ENCODE data around the gene DNAH5. TPM values are rescaled to one million over a fixed set of nuclear protein-coding genes. Genes with fewer than 3 reads are reported as not detected.

The DNAH5 gene
- total RNA-seq, 1 donor from 2014 or later, result 1.0 TPM

DNA sequence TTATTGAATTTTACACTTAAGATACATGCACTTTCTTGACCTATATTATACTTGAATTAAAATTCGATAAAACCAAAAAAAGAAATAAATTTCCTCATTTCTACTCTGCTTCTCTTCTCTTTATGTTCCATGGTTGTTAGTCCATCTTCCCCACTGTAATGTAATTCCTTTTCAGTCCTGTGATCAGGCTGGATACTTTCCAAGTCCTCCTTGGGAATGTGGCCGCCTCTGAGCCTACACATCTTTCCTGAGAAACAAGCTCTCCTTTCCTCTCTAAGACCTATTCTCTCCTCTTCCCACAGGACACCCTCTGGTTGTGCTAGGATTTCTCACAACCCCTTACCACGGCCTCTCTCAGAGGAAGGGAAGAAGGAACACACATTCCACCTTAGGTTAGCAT lies 285.1 kb downstream of the DNAH5 start:
- Histone ChIP-seq H3K27me3 (ENCODE audit: control insufficient read depth in 3 of 3, insufficient read depth in 3 of 3, low read length in 3 of 3) (no peaks in the 10 kb centered on the region), H3K9me3 (ENCODE audit: control insufficient read depth in 3 of 3, low read length in 3 of 3) (peaks cover 0 to 2% (median 0%) of the 10 kb centered on the region in 3 donors), H3K9ac (ENCODE audit: low read depth in 1 of 3, low read length in 3 of 3) (no peak overlapping the region), H3K4me3 (ENCODE audit: low read length in 3 of 3) (no peak overlapping the region), H3K27ac (ENCODE audit: low read depth, low read length) (no peak overlapping the region), H3K36me3 (ENCODE audit: control insufficient read depth in 3 of 3, insufficient read depth in 3 of 3, low read length in 3 of 3) (no peaks in the 10 kb centered on the region), H3K4me1 (ENCODE audit: control insufficient read depth in 3 of 3, insufficient read depth in 3 of 3, low read length in 3 of 3) (no peaks in the 10 kb centered on the region)

DNA sequence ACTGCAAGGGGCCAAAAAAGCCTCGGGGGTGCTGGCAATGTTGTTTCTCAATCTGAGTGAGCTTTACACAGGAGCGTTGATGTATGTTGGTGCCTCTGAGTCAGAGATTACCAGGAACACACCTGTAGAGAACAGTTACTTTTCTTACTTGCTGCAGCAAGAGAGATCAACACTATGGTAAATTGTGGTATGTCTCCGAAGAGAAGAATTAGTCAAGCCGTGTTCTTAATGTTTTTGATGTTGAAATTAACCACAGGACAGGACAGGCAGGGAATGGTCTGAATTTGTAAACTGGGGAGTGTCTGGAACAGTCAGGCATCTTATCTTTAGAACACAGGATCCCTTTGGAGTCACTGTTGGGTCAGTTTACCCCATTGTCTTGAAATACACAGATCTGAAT lies 285.7 kb downstream of the DNAH5 start:
- Histone ChIP-seq H3K4me3 (ENCODE audit: low read length in 3 of 3) (no peak overlapping the region), H3K4me1 (ENCODE audit: control insufficient read depth in 3 of 3, insufficient read depth in 3 of 3, low read length in 3 of 3) (no peaks in the 10 kb centered on the region), H3K27me3 (ENCODE audit: control insufficient read depth in 3 of 3, insufficient read depth in 3 of 3, low read length in 3 of 3) (no peaks in the 10 kb centered on the region), H3K9me3 (ENCODE audit: control insufficient read depth in 3 of 3, low read length in 3 of 3) (peaks cover 0 to 2% (median 0%) of the 10 kb centered on the region in 3 donors), H3K36me3 (ENCODE audit: control insufficient read depth in 3 of 3, insufficient read depth in 3 of 3, low read length in 3 of 3) (no peaks in the 10 kb centered on the region), H3K9ac (ENCODE audit: low read depth in 1 of 3, low read length in 3 of 3) (no peak overlapping the region), H3K27ac (ENCODE audit: low read depth, low read length) (no peak overlapping the region)

- Histone ChIP-seq H3K36me3 (ENCODE audit: control insufficient read depth in 3 of 3, insufficient read depth in 3 of 3, low read length in 3 of 3) (no peaks in the 10 kb centered on the region), H3K4me1 (ENCODE audit: control insufficient read depth in 3 of 3, insufficient read depth in 3 of 3, low read length in 3 of 3) (no peaks in the 10 kb centered on the region), H3K27ac (ENCODE audit: low read depth, low read length) (no peak overlapping the region), H3K27me3 (ENCODE audit: control insufficient read depth in 3 of 3, insufficient read depth in 3 of 3, low read length in 3 of 3) (no peaks in the 10 kb centered on the region), H3K4me3 (ENCODE audit: low read length in 3 of 3) (no peak overlapping the region), H3K9ac (ENCODE audit: low read depth in 1 of 3, low read length in 3 of 3) (no peak overlapping the region), H3K9me3 (ENCODE audit: control insufficient read depth in 3 of 3, low read length in 3 of 3) (no peaks in the 10 kb centered on the region)
Measured at GRCh38 chr5:13658152-13658551, 286.3 kb downstream of the DNAH5 start.

DNA sequence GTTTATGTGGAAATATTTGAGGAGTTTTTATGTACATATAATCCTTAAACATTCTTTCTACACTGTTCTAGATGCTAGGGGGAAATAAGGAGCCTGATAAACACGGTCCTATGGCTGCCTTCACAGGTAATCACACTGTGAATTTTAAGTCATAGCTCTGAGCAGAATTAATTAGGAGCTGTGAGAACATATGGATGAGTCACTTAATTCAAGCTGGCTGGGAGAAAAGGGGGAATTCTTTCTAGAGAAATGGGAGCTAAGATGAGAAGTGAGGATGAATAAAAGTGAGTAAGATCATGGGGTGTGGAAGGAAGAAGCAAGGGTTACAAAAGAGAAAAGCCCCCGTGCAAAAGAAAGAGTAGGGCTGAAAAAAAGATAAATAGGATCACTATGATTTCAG lies 290.8 kb downstream of the DNAH5 start:
- H3K27ac ChIP-seq (ENCODE audit: low read depth, low read length), result no peak overlapping the region
- H3K9ac ChIP-seq (ENCODE audit: low read depth in 1 of 3, low read length in 3 of 3), result no peak overlapping the region
- H3K4me3 ChIP-seq (ENCODE audit: low read length in 3 of 3), result no peak overlapping the region
- no peaks in the 10 kb centered on the region for H3K9me3 ChIP-seq (ENCODE audit: control insufficient read depth in 3 of 3, low read length in 3 of 3)
- no peaks in the 10 kb centered on the region for H3K36me3 ChIP-seq (ENCODE audit: control insufficient read depth in 3 of 3, insufficient read depth in 3 of 3, low read length in 3 of 3)
- H3K4me1 ChIP-seq (ENCODE audit: control insufficient read depth in 3 of 3, insufficient read depth in 3 of 3, low read length in 3 of 3), result no peaks in the 10 kb centered on the region
- no peaks in the 10 kb centered on the region for H3K27me3 ChIP-seq (ENCODE audit: control insufficient read depth in 3 of 3, insufficient read depth in 3 of 3, low read length in 3 of 3)

- Histone ChIP-seq H3K4me3 (ENCODE audit: low read length in 3 of 3) (no peak overlapping the region), H3K4me1 (ENCODE audit: control insufficient read depth in 3 of 3, insufficient read depth in 3 of 3, low read length in 3 of 3) (no peaks in the 10 kb centered on the region), H3K27me3 (ENCODE audit: control insufficient read depth in 3 of 3, insufficient read depth in 3 of 3, low read length in 3 of 3) (no peaks in the 10 kb centered on the region), H3K9me3 (ENCODE audit: control insufficient read depth in 3 of 3, low read length in 3 of 3) (no peaks in the 10 kb centered on the region), H3K36me3 (ENCODE audit: control insufficient read depth in 3 of 3, insufficient read depth in 3 of 3, low read length in 3 of 3) (no peaks in the 10 kb centered on the region), H3K27ac (ENCODE audit: low read depth, low read length) (no peak overlapping the region), H3K9ac (ENCODE audit: low read depth in 1 of 3, low read length in 3 of 3) (no peak overlapping the region)
Measured at GRCh38 chr5:13649656-13650055, 294.8 kb downstream of the DNAH5 start.

DNA sequence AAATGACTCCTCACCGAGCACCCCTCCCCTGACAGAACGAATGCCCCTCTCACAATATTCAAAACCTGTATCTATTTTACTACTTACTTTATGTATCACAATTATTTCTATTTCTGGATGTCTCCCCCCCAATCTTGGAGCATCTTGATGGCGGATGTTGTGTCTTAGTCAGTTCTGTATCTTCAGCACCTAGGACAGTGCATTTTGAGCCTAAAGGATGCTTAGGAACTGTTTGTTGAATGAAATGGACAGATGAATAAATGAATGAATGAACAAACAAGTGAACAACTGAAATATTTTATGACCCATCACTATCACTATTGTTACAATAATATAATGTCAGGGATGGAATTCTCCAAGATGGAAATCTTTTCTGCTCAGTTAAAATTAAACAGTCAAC lies 295.7 kb downstream of the DNAH5 start:
- Histone ChIP-seq H3K4me3 (ENCODE audit: low read length in 3 of 3) (no peak overlapping the region), H3K9me3 (ENCODE audit: control insufficient read depth in 3 of 3, low read length in 3 of 3) (no peaks in the 10 kb centered on the region), H3K27me3 (ENCODE audit: control insufficient read depth in 3 of 3, insufficient read depth in 3 of 3, low read length in 3 of 3) (no peaks in the 10 kb centered on the region), H3K27ac (ENCODE audit: low read depth, low read length) (no peak overlapping the region), H3K9ac (ENCODE audit: low read depth in 1 of 3, low read length in 3 of 3) (no peak overlapping the region), H3K36me3 (ENCODE audit: control insufficient read depth in 3 of 3, insufficient read depth in 3 of 3, low read length in 3 of 3) (no peaks in the 10 kb centered on the region), H3K4me1 (ENCODE audit: control insufficient read depth in 3 of 3, insufficient read depth in 3 of 3, low read length in 3 of 3) (no peaks in the 10 kb centered on the region)

DNA sequence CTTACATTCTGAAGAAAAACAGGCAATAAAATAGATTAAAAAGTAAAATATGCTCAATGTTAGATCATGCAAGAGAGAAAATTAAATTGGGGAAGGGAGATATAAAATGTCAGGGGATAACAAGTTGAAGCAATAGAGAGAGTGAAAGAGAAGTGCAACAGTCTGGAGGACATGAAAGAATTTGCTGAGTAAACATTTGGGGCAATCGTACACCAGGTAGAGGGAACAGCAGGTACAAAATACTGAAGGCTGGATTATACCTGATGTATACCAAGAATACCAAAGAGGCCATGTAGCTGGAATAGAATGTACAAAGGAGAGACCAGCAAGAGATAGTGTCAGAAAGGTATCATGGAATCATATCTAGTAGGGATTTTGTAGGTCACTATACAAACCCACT lies 300.8 kb downstream of the DNAH5 start:
- Histone ChIP-seq H3K9ac (ENCODE audit: low read depth in 1 of 3, low read length in 3 of 3) (no peak overlapping the region), H3K27me3 (ENCODE audit: control insufficient read depth in 3 of 3, insufficient read depth in 3 of 3, low read length in 3 of 3) (no peaks in the 10 kb centered on the region), H3K9me3 (ENCODE audit: control insufficient read depth in 3 of 3, low read length in 3 of 3) (no peaks in the 10 kb centered on the region), H3K4me1 (ENCODE audit: control insufficient read depth in 3 of 3, insufficient read depth in 3 of 3, low read length in 3 of 3) (no peaks in the 10 kb centered on the region), H3K4me3 (ENCODE audit: low read length in 3 of 3) (no peak overlapping the region), H3K27ac (ENCODE audit: low read depth, low read length) (no peak overlapping the region), H3K36me3 (ENCODE audit: control insufficient read depth in 3 of 3, insufficient read depth in 3 of 3, low read length in 3 of 3) (no peaks in the 10 kb centered on the region)

- no peaks in the 10 kb centered on the region for H3K4me1 ChIP-seq (ENCODE audit: control insufficient read depth in 3 of 3, insufficient read depth in 3 of 3, low read length in 3 of 3)
- H3K27ac ChIP-seq (ENCODE audit: low read depth, low read length), result no peak overlapping the region
- no peak overlapping the region for H3K4me3 ChIP-seq (ENCODE audit: low read length in 3 of 3)
- H3K27me3 ChIP-seq (ENCODE audit: control insufficient read depth in 3 of 3, insufficient read depth in 3 of 3, low read length in 3 of 3), result no peaks in the 10 kb centered on the region
- no peak overlapping the region for H3K9ac ChIP-seq (ENCODE audit: low read depth in 1 of 3, low read length in 3 of 3)
- no peaks in the 10 kb centered on the region for H3K36me3 ChIP-seq (ENCODE audit: control insufficient read depth in 3 of 3, insufficient read depth in 3 of 3, low read length in 3 of 3)
- H3K9me3 ChIP-seq (ENCODE audit: control insufficient read depth in 3 of 3, low read length in 3 of 3), result no peaks in the 10 kb centered on the region
Measured at GRCh38 chr5:13643196-13643595, 301.3 kb downstream of the DNAH5 start.

Other genes starting within 250 kb of the DNAH5 start
- 200 TPM for gene TRIO, start 198.7 kb upstream of the DNAH5 start, total RNA-seq

Measured in skeletal muscle tissue (tissue), 4 donors.